Measurements from ENCODE around the gene TESK1. TPM values are rescaled to one million over a fixed set of nuclear protein-coding genes. Genes with fewer than 3 reads are reported as not detected.

TESK1 gene
- total and polyA plus RNA-seq, 2 donors, result 6.8 to 52.9 TPM

Small RNA genes lying within 50 kb of the gene (small RNA-seq; reads per million reads assigned to genes)
- gene MIR4667 (0.09 reads per million), gene RMRP (not detected), gene RPS29P17 (not detected)

Other genes with a start within 250 kb of the TESK1 start
- gene RUSC2, start 115.2 kb upstream of the TESK1 start, total RNA-seq, result 17.2 TPM
- 42.5 TPM for gene RUSC2, start 115.2 kb upstream of the TESK1 start, polyA plus RNA-seq
- 1.5 TPM for gene CD72, start 13.2 kb downstream of the TESK1 start, total RNA-seq
- 1.6 TPM for gene CD72, start 13.2 kb downstream of the TESK1 start, polyA plus RNA-seq
- 0.48 TPM for gene SIT1, start 45.7 kb downstream of the TESK1 start, total RNA-seq
- 0.60 TPM for gene SIT1, start 45.7 kb downstream of the TESK1 start, polyA plus RNA-seq
- gene RMRP, start 52.8 kb downstream of the TESK1 start, total RNA-seq, result 99,097 TPM
- not detected for gene RMRP, start 52.8 kb downstream of the TESK1 start, polyA plus RNA-seq
- 10.7 TPM for gene CCDC107, start 53.0 kb downstream of the TESK1 start, total RNA-seq
- 71.5 TPM for gene CCDC107, start 53.0 kb downstream of the TESK1 start, polyA plus RNA-seq
- gene ARHGEF39, start 59.9 kb downstream of the TESK1 start, total RNA-seq, result 4.7 TPM
- gene ARHGEF39, start 59.9 kb downstream of the TESK1 start, polyA plus RNA-seq, result 1.1 TPM
- gene CA9, start 68.7 kb downstream of the TESK1 start, total RNA-seq, result 0.37 TPM
- gene CA9, start 68.7 kb downstream of the TESK1 start, polyA plus RNA-seq, result 1.8 TPM
- 907 TPM for gene TPM2, start 84.7 kb downstream of the TESK1 start, total RNA-seq
- gene TPM2, start 84.7 kb downstream of the TESK1 start, polyA plus RNA-seq, result 7,869 TPM
- gene TLN1, start 126.9 kb downstream of the TESK1 start, total RNA-seq, result 154 TPM
- 533 TPM for gene TLN1, start 126.9 kb downstream of the TESK1 start, polyA plus RNA-seq
- 28.2 TPM for gene CREB3, start 127.4 kb downstream of the TESK1 start, total RNA-seq
- gene CREB3, start 127.4 kb downstream of the TESK1 start, polyA plus RNA-seq, result 50.0 TPM
- 36.0 TPM for gene GBA2, start 144.0 kb downstream of the TESK1 start, total RNA-seq
- gene GBA2, start 144.0 kb downstream of the TESK1 start, polyA plus RNA-seq, result 51.4 TPM
- 12.1 TPM for gene RGP1, start 144.0 kb downstream of the TESK1 start, total RNA-seq
- 16.7 TPM for gene RGP1, start 144.0 kb downstream of the TESK1 start, polyA plus RNA-seq
- 0.53 TPM for gene MSMP, start 149.0 kb downstream of the TESK1 start, total RNA-seq
- gene MSMP, start 149.0 kb downstream of the TESK1 start, polyA plus RNA-seq, result 0.42 TPM
- 23.1 TPM for gene NPR2, start 186.3 kb downstream of the TESK1 start, total RNA-seq
- 30.6 TPM for gene NPR2, start 186.3 kb downstream of the TESK1 start, polyA plus RNA-seq
- gene SPAG8, start 207.0 kb downstream of the TESK1 start, total RNA-seq, result 1.9 TPM
- gene SPAG8, start 207.0 kb downstream of the TESK1 start, polyA plus RNA-seq, result 1.9 TPM
- 12.8 TPM for gene HINT2, start 209.8 kb downstream of the TESK1 start, total RNA-seq
- gene HINT2, start 209.8 kb downstream of the TESK1 start, polyA plus RNA-seq, result 53.8 TPM
- gene FAM221B, start 223.5 kb downstream of the TESK1 start, total RNA-seq, result 0.21 TPM
- not detected for gene FAM221B, start 223.5 kb downstream of the TESK1 start, polyA plus RNA-seq
- 4.8 TPM for gene TMEM8B, start 224.0 kb downstream of the TESK1 start, total RNA-seq
- gene TMEM8B, start 224.0 kb downstream of the TESK1 start, polyA plus RNA-seq, result 23.8 TPM

Data from urinary bladder (tissue), 2 donors.